Calu3 (cell line): ENCODE measurements around the gene DMPK. TPM values are rescaled to one million over a fixed set of nuclear protein-coding genes. Genes with fewer than 3 reads are reported as not detected.
"Not testable (repeated sequence)": the region's sequence is repeated elsewhere in the genome, so short reads cannot be mapped to it uniquely, and the experiment has no call there.

Experiments
- BruUV-seq: library from RNA; stranded (reverse); fragments of 400-500 nt; replicated peaks from 2 replicates; lab custom pipeline; 2021; lab: Mats Ljungman, UMichigan
- CTCF ChIA-PET: fragments of 300-600 bp; sonication (Branson Sonifier 250); formaldehyde crosslinking; loops from one replicate; lab custom pipeline; 2022; ENCODE audit warnings: antibody characterized with exemption; lab: Charles Lee
- DNase-seq: peaks from one replicate; pipeline ENCODE4 v3.0.0; 2022
- H3K27ac Mint-ChIP-seq: one replicate; pipeline ENCODE4 v1.8.0; 2022; ENCODE audit warnings: mixed read lengths; ENCODE audit not compliant: unreplicated experiment
- H3K27me3 Mint-ChIP-seq: one replicate; pipeline ENCODE4 v1.8.0; 2022; ENCODE audit warnings: mixed read lengths; ENCODE audit not compliant: unreplicated experiment
- H3K36me3 Mint-ChIP-seq: one replicate; pipeline ENCODE4 v1.8.0; 2022; ENCODE audit warnings: mild to moderate bottlenecking, moderate library complexity, mixed read lengths; ENCODE audit not compliant: insufficient read depth, unreplicated experiment
- H3K4me1 Mint-ChIP-seq: one replicate; pipeline ENCODE4 v1.8.0; 2022; ENCODE audit warnings: mild to moderate bottlenecking, low read depth, mixed read lengths; ENCODE audit not compliant: unreplicated experiment
- H3K4me3 Mint-ChIP-seq: one replicate; pipeline ENCODE4 v1.8.0; 2022; ENCODE audit warnings: mild to moderate bottlenecking, low read depth, moderate library complexity, mixed read lengths; ENCODE audit not compliant: unreplicated experiment
- H3K9me3 Mint-ChIP-seq: one replicate; pipeline ENCODE4 v1.8.0; 2022; ENCODE audit warnings: low read depth, mixed read lengths; ENCODE audit not compliant: unreplicated experiment
- CTCF ChIP-seq: fragments of 200-600 bp; IDR thresholded peaks from one replicate; pipeline ENCODE4 v1.8.0; 2022; ENCODE audit warnings: antibody characterized with exemption; ENCODE audit not compliant: unreplicated experiment
- intact Hi-C: fragments of 100-400 bp; cut with micrococcal nuclease; formaldehyde crosslinking; loops from one replicate; pipeline ENCODE4 v1.10.0; 2022; ENCODE audit not compliant: unreplicated experiment
- total RNA-seq: library from RNA; stranded (reverse); gene quantifications from 2 replicates; pipeline ENCODE4 v1.2.3, GENCODE V29; 2022

The DMPK gene
- total RNA-seq, 1 experiment from 2014 or later = 70.8 TPM

GRCh38 chr19:45754323-45754722 is 28.0 kb downstream of the DMPK start:
- H3K9me3 Mint-ChIP-seq = no peaks in the 10 kb centered on the region
- BruUV-seq = no TSS peak
- no peak for TF ChIP-seq CTCF
- no peak for DNase-seq
- peaks cover 45% of the 10 kb centered on the region for H3K27me3 Mint-ChIP-seq
- no peaks in the 10 kb centered on the region for H3K4me1 Mint-ChIP-seq
- no peaks in the 10 kb centered on the region for H3K36me3 Mint-ChIP-seq
- H3K27ac Mint-ChIP-seq = no peak overlapping the region
- no peak overlapping the region for H3K4me3 Mint-ChIP-seq
- intact Hi-C loops = no loop called here
- CTCF ChIA-PET = interaction anchor here (0.8 kb wide), 1 partner anchor 15 kb away, joined by 7 read pairs; the partner anchor contains the start of gene SIX5

GRCh38 chr19:45753548-45753947 is 28.7 kb downstream of the DMPK start:
- H3K9me3 Mint-ChIP-seq = no peaks in the 10 kb centered on the region
- H3K36me3 Mint-ChIP-seq = no peaks in the 10 kb centered on the region
- no peaks in the 10 kb centered on the region for H3K4me1 Mint-ChIP-seq
- no peak for TF ChIP-seq CTCF
- BruUV-seq = no TSS peak
- CTCF ChIA-PET = interaction anchor here (0.6 to 1.1 kb wide), 5 partner anchors 8 to 29 kb away, joined by 3 to 11 read pairs (median 3); partner anchors contain the start of genes DMPK and SIX5
- no peak for DNase-seq
- peaks cover 38% of the 10 kb centered on the region for H3K27me3 Mint-ChIP-seq
- no peak overlapping the region for H3K4me3 Mint-ChIP-seq
- no peak overlapping the region for H3K27ac Mint-ChIP-seq
- intact Hi-C loops = no loop called here

GRCh38 chr19:45752639-45753038 is 29.7 kb downstream of the DMPK start:
- Mint-ChIP-seq H3K4me3 (no peak overlapping the region), H3K36me3 (no peaks in the 10 kb centered on the region), H3K4me1 (no peaks in the 10 kb centered on the region), H3K27ac (no peak overlapping the region), H3K9me3 (no peaks in the 10 kb centered on the region), H3K27me3 (peaks cover 35% of the 10 kb centered on the region)
- TF ChIP-seq CTCF = no peak
- intact Hi-C loops = no loop called here
- DNase-seq = no peak
- CTCF ChIA-PET = interaction anchor here (0.5 to 0.7 kb wide), 2 partner anchors 64 to 755 kb away, joined by 3 to 6 read pairs; no protein-coding TSS in a partner anchor
- BruUV-seq = no TSS peak

- DNase-seq, H3K36me3 Mint-ChIP-seq, H3K27ac Mint-ChIP-seq, H3K4me3 Mint-ChIP-seq, BruUV-seq, CTCF ChIA-PET, H3K9me3 Mint-ChIP-seq, intact Hi-C loops, H3K4me1 Mint-ChIP-seq: not testable (repeated sequence)
- H3K27me3 Mint-ChIP-seq = peaks cover 35% of the 10 kb centered on the region
Measured at GRCh38 chr19:45751483-45751882, 30.8 kb downstream of the DMPK start.

- intact Hi-C loops = no loop called here
- TF ChIP-seq CTCF = no peak
- H3K27ac Mint-ChIP-seq = no peak overlapping the region
- no peaks in the 10 kb centered on the region for H3K36me3 Mint-ChIP-seq
- no TSS peak for BruUV-seq
- CTCF ChIA-PET = no interaction called here
- no peak for DNase-seq
- H3K4me3 Mint-ChIP-seq = no peak overlapping the region
- H3K27me3 Mint-ChIP-seq = peaks cover 52% of the 10 kb centered on the region
- H3K9me3 Mint-ChIP-seq = no peaks in the 10 kb centered on the region
- H3K4me1 Mint-ChIP-seq = no peaks in the 10 kb centered on the region
Measured at GRCh38 chr19:45747513-45747912, 34.8 kb downstream of the DMPK start.
